ENCODE results near the gene S100A5.

GRCh38 chr1:153548722-153549688, 8.3 kb upstream of the S100A5 start, which contains the start of gene S100A3:
- TF ChIP-seq EZH2 (IDR thresholded peaks at IDR 0.05; ENCODE audit: insufficient read depth, poor library complexity, severe bottlenecking) (no peak), EZH2phosphoT487 (IDR thresholded peaks at IDR 0.05; ENCODE audit: insufficient read depth, low read depth) (no peak)

Data from GM23248 (cell line).